ENCODE data around the gene DRC1.
A peak's percentile ranks its signal among the peaks of the same experiment; 100 is the strongest.

DRC1 gene

DNA sequence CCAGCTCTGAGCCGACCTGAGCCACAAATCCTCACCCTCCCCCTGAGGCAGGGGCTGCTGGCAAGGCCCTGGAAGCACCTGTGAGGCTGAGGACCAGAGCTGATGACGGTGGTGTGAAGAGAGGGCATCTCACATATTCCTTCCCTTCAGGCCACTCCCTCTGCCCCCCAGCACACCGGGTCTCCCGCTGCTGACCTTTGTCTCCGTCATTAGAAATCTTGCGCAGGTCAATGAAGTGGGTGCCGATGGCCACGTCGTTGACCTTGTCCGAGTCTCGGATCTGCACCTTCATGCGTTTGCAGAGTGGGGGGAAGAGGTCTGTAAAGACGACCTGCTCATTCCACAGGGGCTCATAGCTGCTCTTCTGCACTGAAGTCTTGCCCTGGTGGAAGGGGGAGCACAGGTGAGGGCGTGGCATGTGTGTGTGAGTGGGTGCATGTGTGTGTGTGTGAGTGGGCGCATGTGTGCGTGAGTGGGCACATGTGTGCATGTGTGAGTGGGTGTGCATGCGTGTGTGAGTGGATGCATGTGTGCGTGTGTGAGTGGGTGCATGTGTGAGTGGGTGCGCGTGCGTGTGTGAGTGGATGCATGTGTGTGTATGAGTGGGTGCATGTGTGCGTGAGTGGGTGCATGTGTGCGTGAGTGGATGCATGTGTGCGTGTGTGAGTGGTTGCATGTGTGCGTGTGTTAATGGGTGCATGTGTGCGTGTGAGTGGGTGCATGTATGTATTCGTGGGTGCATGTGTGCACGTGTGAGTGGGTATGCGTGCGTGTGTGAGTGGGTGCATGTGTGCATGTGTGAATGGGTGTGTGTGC, 80.7 kb downstream of the DRC1 start:
- H3K4me1 Mint-ChIP-seq = peaks cover 5% of the 10 kb centered on the region
- peaks cover 32% of the 10 kb centered on the region for H3K27me3 Mint-ChIP-seq
- H3K9me3 Mint-ChIP-seq = peaks cover 4% of the 10 kb centered on the region
- no peaks in the 10 kb centered on the region for H3K36me3 Mint-ChIP-seq
- no peak overlapping the region for H3K27ac Mint-ChIP-seq
- no peak for ATAC-seq
- no peak overlapping the region for H3K4me3 Mint-ChIP-seq

- no peak for ATAC-seq
- peaks cover 26% of the 10 kb centered on the region for H3K27me3 Mint-ChIP-seq
- H3K27ac Mint-ChIP-seq = no peak overlapping the region
- H3K36me3 Mint-ChIP-seq = no peaks in the 10 kb centered on the region
- H3K4me3 Mint-ChIP-seq = no peak overlapping the region
- peaks cover 4% of the 10 kb centered on the region for H3K9me3 Mint-ChIP-seq
- H3K4me1 Mint-ChIP-seq = no peaks in the 10 kb centered on the region
These were observed 81.3 kb downstream of the DRC1 start for GRCh38 chr2:26483027-26483326.

DNA sequence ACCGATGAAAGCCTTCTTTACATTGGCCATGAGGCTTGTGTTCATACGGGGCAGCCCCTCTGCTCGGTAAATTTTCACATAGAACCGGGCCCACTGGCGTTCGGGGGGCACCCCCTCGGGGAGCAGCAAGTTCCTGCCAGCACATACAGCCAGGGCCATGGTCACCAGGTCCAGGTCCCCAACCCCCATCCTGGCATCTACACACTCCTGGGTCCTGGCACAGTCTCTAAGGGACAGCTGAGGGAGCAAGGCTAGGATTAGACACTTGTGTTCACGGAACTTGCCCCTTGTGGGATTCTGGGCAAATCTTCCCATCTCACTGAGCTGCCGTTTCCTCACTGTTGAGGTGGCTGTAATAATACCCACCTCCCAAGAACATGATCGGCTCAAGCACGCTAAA, 81.8 kb downstream of the DRC1 start:
- ATAC-seq = no peak
- H3K4me3 Mint-ChIP-seq = no peak overlapping the region
- peaks cover 4% of the 10 kb centered on the region for H3K9me3 Mint-ChIP-seq
- no peaks in the 10 kb centered on the region for H3K36me3 Mint-ChIP-seq
- peaks cover 24% of the 10 kb centered on the region for H3K27me3 Mint-ChIP-seq
- no peaks in the 10 kb centered on the region for H3K4me1 Mint-ChIP-seq
- no peak overlapping the region for H3K27ac Mint-ChIP-seq

GRCh38 chr2:26483957-26484565, 82.3 kb downstream of the DRC1 start:
- H3K36me3 Mint-ChIP-seq = no peaks in the 10 kb centered on the region
- H3K27ac Mint-ChIP-seq = no peak overlapping the region
- H3K4me3 Mint-ChIP-seq = no peak overlapping the region
- H3K9me3 Mint-ChIP-seq = peaks cover 4% of the 10 kb centered on the region
- peaks cover 24% of the 10 kb centered on the region for H3K27me3 Mint-ChIP-seq
- no peak for ATAC-seq
- H3K4me1 Mint-ChIP-seq = no peaks in the 10 kb centered on the region

DNA sequence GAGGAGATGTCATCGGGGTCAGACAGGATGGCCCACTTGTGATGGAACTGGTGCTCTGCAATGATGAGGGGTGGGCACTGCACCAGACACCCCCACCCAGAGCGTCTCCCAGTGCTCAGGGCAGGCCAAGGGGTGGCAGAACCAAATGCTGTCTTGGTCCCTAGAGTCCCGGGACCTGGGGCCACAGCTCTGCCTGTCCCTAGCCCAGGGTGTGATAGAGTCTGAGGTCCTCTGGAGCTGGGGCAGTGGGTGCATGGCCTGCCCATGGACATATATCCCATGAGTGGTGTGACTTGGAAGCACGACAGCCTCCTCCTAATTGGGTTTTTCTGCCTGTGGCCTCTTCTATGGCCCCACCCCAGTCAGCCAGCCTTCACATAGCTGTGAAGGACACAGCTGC, 82.9 kb downstream of the DRC1 start:
- Mint-ChIP-seq H3K36me3 (no peaks in the 10 kb centered on the region), H3K27ac (no peak overlapping the region), H3K27me3 (peaks cover 24% of the 10 kb centered on the region), H3K4me1 (no peaks in the 10 kb centered on the region), H3K9me3 (peaks cover 4% of the 10 kb centered on the region), H3K4me3 (no peak overlapping the region)
- no peak for ATAC-seq

GRCh38 chr2:26485099-26485498, 83.4 kb downstream of the DRC1 start:
- Mint-ChIP-seq H3K27ac (no peak overlapping the region), H3K4me1 (no peaks in the 10 kb centered on the region), H3K9me3 (peaks cover 4% of the 10 kb centered on the region), H3K27me3 (peaks cover 24% of the 10 kb centered on the region), H3K36me3 (no peaks in the 10 kb centered on the region), H3K4me3 (no peak overlapping the region)
- no peak for ATAC-seq

DNA sequence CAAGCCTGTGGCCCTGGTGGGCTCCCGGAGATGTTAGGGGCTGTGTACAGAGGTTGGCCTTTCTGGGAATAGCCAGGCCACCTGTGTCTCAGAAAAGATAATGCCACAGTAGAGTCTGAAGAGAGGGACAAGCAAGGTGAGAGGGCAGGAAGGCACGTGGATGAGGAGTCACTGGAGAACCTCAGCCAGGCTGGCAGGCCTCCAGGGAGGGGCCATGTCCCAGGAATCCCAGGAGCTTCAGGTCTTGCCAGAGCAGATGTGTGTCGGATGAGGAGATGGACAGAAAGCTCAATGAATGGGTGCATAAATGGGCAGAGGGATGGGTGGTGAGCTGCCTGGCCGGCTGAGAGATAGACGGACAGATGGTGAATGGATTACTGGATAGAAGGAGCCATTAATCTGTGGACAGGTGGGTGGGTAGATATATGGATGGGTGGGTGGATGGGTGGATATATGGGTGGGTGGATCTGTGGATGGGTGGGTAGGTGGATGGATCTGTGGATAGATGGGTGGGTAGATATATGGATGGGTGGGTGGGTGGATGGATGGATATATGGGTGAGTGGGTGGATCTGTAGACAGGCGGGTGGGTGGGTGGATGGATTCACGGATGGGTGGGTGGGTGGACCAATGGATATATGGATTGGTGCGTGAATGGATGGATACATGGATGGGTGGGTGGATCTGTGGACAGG, 84.2 kb downstream of the DRC1 start:
- Mint-ChIP-seq H3K36me3 (no peaks in the 10 kb centered on the region), H3K27ac (no peak overlapping the region), H3K4me3 (no peak overlapping the region), H3K9me3 (peaks cover 4% of the 10 kb centered on the region), H3K27me3 (peaks cover 24% of the 10 kb centered on the region), H3K4me1 (no peaks in the 10 kb centered on the region)
- no peak for ATAC-seq

- H3K9me3 Mint-ChIP-seq = peaks cover 4% of the 10 kb centered on the region
- no peak overlapping the region for H3K27ac Mint-ChIP-seq
- H3K27me3 Mint-ChIP-seq = peaks cover 24% of the 10 kb centered on the region
- peak; percentile 5 for ATAC-seq
- H3K36me3 Mint-ChIP-seq = no peaks in the 10 kb centered on the region
- no peaks in the 10 kb centered on the region for H3K4me1 Mint-ChIP-seq
- H3K4me3 Mint-ChIP-seq = no peak overlapping the region
These were observed 85.1 kb downstream of the DRC1 start for GRCh38 chr2:26486789-26487188.

- no peak for ATAC-seq
- Mint-ChIP-seq H3K27me3 (peaks cover 24% of the 10 kb centered on the region), H3K9me3 (peaks cover 4% of the 10 kb centered on the region), H3K36me3 (no peaks in the 10 kb centered on the region), H3K4me3 (no peak overlapping the region), H3K4me1 (no peaks in the 10 kb centered on the region), H3K27ac (no peak overlapping the region)
These were observed 85.5 kb downstream of the DRC1 start for GRCh38 chr2:26487192-26487591.

DNA sequence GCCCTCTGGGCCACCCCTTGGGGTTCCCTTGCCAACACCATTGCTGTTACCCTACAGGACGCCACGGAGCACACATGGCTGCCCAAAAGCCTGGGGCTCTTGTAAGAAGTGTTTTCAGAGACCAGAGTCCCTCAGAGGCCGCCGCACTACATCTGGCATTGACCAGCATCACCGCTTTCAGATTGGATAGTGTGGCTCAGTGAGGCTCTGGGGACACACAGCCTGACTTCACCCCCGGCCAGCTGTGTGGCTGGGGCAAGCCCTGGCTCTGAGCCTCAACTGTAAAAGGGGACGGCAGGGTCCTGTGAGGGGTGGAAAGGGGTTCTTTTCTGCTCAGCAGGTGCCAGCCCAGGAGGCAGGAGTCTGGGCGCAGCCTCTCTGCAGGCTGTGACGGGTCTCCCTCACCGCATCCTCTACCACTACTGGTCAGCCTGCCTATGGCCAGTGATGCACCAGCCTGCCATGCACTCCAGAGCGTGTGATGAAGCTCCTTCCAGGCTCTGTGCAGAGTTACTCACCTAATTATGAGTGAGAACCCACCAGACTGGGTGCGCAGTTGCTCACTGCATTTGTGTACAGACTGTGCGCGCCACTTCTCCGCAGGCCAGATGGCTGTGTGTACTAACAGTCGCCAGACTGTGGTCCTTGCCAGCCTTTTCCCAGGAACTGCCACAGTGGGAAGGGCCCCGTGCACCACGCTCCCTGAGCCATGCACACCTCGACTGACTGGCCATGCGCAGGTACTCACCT, 86.9 kb downstream of the DRC1 start:
- H3K4me1 Mint-ChIP-seq = no peaks in the 10 kb centered on the region
- no peaks in the 10 kb centered on the region for H3K9me3 Mint-ChIP-seq
- H3K36me3 Mint-ChIP-seq = no peaks in the 10 kb centered on the region
- H3K4me3 Mint-ChIP-seq = no peak overlapping the region
- H3K27me3 Mint-ChIP-seq = peaks cover 23% of the 10 kb centered on the region
- ATAC-seq = no peak
- H3K27ac Mint-ChIP-seq = no peak overlapping the region

DNA sequence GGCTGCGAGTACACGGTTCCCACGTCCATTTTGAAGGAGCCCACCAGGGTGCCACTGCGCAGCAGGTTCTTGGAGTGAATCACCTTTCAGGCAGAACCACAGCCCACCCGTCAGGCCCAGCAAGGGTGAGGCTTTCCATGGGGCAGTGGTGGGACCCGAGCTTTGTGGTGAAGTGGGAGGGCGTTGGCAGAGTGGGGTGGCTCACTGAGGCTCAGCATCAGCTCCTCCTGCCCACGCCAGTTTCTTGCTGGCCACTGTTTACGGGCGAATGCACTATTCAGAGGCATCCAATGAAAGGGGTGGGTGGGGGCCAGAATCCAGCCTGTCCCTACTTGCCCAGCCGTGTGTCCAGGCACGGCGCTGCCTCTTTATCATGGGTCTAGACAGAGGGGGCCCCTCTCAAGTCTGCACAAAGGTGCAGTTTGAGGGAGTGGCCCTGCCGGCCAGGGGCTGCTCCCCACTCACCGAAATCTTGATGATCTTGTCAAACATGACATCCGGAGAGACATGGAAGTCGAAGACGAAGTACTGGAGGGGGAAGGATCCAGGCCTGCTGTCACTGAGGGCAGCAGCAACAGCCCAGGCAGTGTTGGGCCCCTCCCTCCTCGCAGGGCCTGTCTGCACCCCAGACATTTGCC, 87.6 kb downstream of the DRC1 start:
- ATAC-seq = no peak
- Mint-ChIP-seq H3K27ac (no peak overlapping the region), H3K4me3 (no peak overlapping the region), H3K27me3 (peaks cover 16% of the 10 kb centered on the region), H3K9me3 (no peaks in the 10 kb centered on the region), H3K4me1 (no peaks in the 10 kb centered on the region), H3K36me3 (no peaks in the 10 kb centered on the region)

GRCh38 chr2:26491563-26492167, 89.9 kb downstream of the DRC1 start:
- H3K27ac Mint-ChIP-seq = no peak overlapping the region
- no peaks in the 10 kb centered on the region for H3K36me3 Mint-ChIP-seq
- no peaks in the 10 kb centered on the region for H3K4me1 Mint-ChIP-seq
- no peaks in the 10 kb centered on the region for H3K9me3 Mint-ChIP-seq
- no peaks in the 10 kb centered on the region for H3K27me3 Mint-ChIP-seq
- H3K4me3 Mint-ChIP-seq = no peak overlapping the region
- no peak for ATAC-seq

DNA sequence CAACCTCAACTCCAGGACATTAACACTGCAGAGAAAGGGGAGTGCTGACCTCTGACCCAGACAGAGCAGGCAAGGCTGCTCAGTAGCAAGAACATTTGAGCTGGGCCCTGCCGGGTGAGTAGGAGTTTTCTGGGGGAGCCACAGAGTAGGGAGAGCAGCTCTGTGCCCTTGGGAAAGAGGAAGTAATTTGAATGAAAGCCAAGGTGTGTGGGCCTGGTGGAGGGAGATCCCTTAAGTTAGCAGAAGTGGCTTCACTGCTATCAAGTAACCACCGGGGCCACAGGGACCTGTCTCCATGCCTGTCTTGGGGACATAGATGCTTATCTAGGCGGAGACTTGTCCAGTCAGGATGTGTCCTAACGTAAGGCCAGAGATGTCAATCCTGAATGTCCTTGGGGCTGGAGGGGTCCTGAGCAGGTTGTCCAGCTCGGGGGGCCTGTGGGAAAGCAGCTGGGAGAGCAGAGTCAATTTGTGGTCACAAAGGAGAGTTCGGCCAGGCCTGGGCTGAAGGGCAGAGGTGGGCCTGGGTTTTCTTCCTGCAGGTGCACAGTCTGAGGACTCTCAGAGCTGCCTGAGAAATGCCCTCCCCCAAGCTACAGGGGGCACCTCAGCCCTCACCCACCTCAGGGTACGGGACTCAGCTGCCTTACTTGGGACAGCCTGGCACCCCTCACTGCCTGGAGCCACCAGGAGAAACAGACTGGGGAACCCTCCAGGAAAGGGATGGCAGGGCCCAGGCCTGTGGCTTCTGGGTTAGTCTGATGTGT, 91.2 kb downstream of the DRC1 start:
- Mint-ChIP-seq H3K36me3 (no peaks in the 10 kb centered on the region), H3K4me1 (no peaks in the 10 kb centered on the region), H3K4me3 (no peak overlapping the region), H3K9me3 (no peaks in the 10 kb centered on the region), H3K27me3 (peaks cover 5% of the 10 kb centered on the region), H3K27ac (no peak overlapping the region)
- ATAC-seq = no peak

DNA sequence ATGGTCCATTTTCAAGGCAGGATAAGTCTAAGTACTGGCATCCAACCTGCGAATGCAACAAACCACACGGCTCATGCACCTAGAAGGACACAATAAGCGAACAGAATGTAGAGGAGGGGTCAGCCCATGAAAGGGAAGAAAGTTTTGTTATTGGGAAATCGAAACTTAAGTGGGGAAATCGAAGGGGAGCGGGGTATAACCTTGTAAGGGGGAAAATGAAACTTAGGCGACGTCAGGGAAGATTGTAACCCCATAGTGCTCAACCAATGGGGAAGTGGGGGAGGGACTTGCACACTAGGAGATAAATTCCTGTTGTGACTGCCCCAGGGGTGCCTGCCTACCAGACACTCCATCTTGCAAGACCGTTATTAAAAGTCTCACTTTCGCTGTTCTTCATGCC, 91.8 kb downstream of the DRC1 start:
- Mint-ChIP-seq H3K27me3 (peaks cover 9% of the 10 kb centered on the region), H3K9me3 (no peaks in the 10 kb centered on the region)
- no peak for ATAC-seq

More for the DNA sequence above, 91.8 kb downstream of the DRC1 start:
- H3K4me1 Mint-ChIP-seq = no peaks in the 10 kb centered on the region
- no peaks in the 10 kb centered on the region for H3K36me3 Mint-ChIP-seq
- no peak overlapping the region for H3K4me3 Mint-ChIP-seq
- no peak overlapping the region for H3K27ac Mint-ChIP-seq
